Lower leg skin (tissue), 4 donors: ENCODE results near the gene CD7. TPM values are rescaled to one million over a fixed set of nuclear protein-coding genes. Genes with fewer than 3 reads are reported as not detected.

ENCODE experiments used
- DNase-seq, 2 donors: peaks; one replicate each; pipeline ENCODE4 v3.0.0-alpha.2; 2019; ENCODE audit warnings: low spot score in 2 of 2
- H3K4me3 ChIP-seq: fragments of 200-600 bp; sonication (generic); 2 replicates; pipeline ENCODE4 v1.5.1; 2017; ENCODE audit warnings: mild to moderate bottlenecking, low read depth; ENCODE audit not compliant: poor library complexity, severe bottlenecking
- POLR2A ChIP-seq, 2 donors: fragments of 450-650 bp; IDR thresholded peaks; one replicate each; pipeline ENCODE4 v1.6.1; 2016 to 2017; ENCODE audit warnings: antibody characterized with exemption in 2 of 2, mild to moderate bottlenecking in 1 of 2, moderate library complexity in 1 of 2
- WGBS, 2 donors: methylation state at CpG; one replicate each; pipeline ENCODE4 v1.1.5; 2018; 5-methylcytosine and 5-hydroxymethylcytosine counted together
- intact Hi-C: fragments of 100-400 bp; cut with DNase I; formaldehyde crosslinking; loops from one replicate; pipeline ENCODE4 v1.15.0; 2023; ENCODE audit warnings: low total_unique reads
- total RNA-seq, 4 donors: library from RNA; depleted of rRNA; stranded (reverse); fragments of >200 nt; gene quantifications; one replicate each; pipeline ENCODE4 v1.1.0, GENCODE V29; 2016
- TF ChIP-seq, protein P1 (sequence below), 3 donors: fragments of 450-650 bp; IDR thresholded peaks; one replicate each; pipeline ENCODE4 v1.5.1; 2016; ENCODE audit warnings: antibody characterized with exemption in 3 of 3, mild to moderate bottlenecking in 3 of 3, moderate library complexity in 2 of 3

CD7 gene
- total RNA-seq, 4 donors from 2014 or later: 0.45 to 0.99 TPM; not detected in 2

GRCh38 chr17:82269882-82270500 is 47.4 kb downstream of the CD7 start:
- 74% methylated on average over 13 of the region's 13 CpGs for WGBS, 2 donors
- TF ChIP-seq, protein P1, sequence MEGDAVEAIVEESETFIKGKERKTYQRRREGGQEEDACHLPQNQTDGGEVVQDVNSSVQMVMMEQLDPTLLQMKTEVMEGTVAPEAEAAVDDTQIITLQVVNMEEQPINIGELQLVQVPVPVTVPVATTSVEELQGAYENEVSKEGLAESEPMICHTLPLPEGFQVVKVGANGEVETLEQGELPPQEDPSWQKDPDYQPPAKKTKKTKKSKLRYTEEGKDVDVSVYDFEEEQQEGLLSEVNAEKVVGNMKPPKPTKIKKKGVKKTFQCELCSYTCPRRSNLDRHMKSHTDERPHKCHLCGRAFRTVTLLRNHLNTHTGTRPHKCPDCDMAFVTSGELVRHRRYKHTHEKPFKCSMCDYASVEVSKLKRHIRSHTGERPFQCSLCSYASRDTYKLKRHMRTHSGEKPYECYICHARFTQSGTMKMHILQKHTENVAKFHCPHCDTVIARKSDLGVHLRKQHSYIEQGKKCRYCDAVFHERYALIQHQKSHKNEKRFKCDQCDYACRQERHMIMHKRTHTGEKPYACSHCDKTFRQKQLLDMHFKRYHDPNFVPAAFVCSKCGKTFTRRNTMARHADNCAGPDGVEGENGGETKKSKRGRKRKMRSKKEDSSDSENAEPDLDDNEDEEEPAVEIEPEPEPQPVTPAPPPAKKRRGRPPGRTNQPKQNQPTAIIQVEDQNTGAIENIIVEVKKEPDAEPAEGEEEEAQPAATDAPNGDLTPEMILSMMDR (IDR thresholded peaks at IDR 0.05): no peak
- no peak for TF ChIP-seq POLR2A (IDR thresholded peaks at IDR 0.05)
- H3K4me3 ChIP-seq: no peak overlapping the region
- DNase-seq: no peak
- intact Hi-C loops: loop anchor here (5.0 kb wide), 1 partner anchor 1823 kb away; no protein-coding TSS in a partner anchor

GRCh38 chr17:82269138-82269881 is 48.1 kb downstream of the CD7 start:
- 70 to 75% methylated on average over 10 of the region's 10 CpGs for WGBS, 2 donors
- H3K4me3 ChIP-seq: no peak overlapping the region
- no peak for TF ChIP-seq POLR2A (IDR thresholded peaks at IDR 0.05)
- TF ChIP-seq, protein P1 (IDR thresholded peaks at IDR 0.05): no peak
- intact Hi-C loops: loop anchor here (5.0 kb wide), 1 partner anchor 1822 kb away; no protein-coding TSS in a partner anchor
- no peak for DNase-seq

DNA sequence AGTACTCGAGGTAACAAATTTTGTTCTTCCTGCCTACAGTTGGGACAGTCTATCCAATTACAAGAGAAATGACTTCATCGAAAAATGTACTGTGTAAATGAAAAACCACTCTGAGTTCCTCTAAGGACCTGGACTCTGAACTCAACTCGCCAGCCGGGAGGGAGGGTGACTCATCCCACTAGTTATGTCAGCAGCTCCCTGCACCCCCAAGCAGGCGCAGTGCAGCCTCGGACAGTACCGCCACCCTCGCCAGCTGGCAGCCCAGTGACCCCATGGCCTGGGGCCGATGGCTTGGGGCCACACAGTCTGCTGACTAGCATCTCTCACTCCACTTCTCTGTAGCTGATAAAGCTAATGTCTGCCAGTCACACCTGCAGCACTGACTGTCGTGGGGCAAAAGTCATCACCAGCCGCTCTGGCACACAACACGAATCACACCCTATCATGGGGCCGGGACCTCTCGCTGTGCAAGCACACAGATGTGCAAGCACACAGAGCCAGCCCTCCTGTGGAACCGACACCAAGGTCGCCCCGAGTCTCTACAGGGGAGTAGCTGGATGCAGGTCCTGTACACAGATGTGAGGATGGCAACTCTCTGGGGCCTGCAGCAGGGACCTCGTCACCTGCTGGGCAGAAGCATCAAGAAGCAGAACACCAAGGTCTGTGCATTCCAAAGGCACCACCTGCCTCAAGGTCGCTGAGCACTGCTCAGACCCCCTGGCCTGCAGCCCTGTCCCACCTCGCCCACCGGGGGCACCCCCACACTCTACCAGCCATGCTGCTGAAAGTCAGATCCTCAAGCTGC is 49.6 kb downstream of the CD7 start:
- intact Hi-C loops: loop anchor here (5.0 kb wide), 1 partner anchor 1820 kb away; no protein-coding TSS in a partner anchor
- TF ChIP-seq POLR2A (IDR thresholded peaks at IDR 0.05): no peak
- TF ChIP-seq, protein P1 (IDR thresholded peaks at IDR 0.05): no peak
- H3K4me3 ChIP-seq: no peak overlapping the region
- 16 to 22% methylated on average over 18 to 20 of the region's 21 CpGs for WGBS, 2 donors
- DNase-seq: peak; percentile 90 to 98

DNA sequence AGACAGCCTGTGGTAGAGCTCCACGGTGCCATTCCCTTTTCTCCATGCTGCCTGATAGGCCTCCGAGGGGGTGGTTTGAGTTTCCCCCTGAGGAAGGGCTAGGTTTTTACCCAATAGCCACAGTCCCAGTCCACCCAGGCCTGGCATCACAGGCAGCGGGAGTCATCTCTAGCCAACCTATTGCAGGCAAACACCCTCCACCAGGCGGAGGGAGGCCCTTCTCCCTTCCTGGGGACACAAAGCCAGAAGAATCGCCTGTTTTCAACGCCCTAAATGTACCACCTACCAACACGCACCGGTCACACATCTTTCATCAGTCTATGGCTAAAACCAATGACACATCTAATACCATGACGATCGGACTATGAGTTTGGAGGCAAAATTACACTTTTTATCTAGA is 51.3 kb downstream of the CD7 start:
- WGBS, 2 donors: 89 to 92% methylated on average over 10 of the region's 10 CpGs

More for the DNA sequence above, 51.3 kb downstream of the CD7 start:
- no peak for DNase-seq
- no peak for TF ChIP-seq POLR2A (IDR thresholded peaks at IDR 0.05)
- TF ChIP-seq, protein P1 (IDR thresholded peaks at IDR 0.05): no peak
- no peak overlapping the region for H3K4me3 ChIP-seq
- intact Hi-C loops: loop anchor here (5.0 kb wide), 1 partner anchor 1819 kb away; no protein-coding TSS in a partner anchor

Other genes with a start within 250 kb of the CD7 start
- 100 to 1,000 TPM; 141 to 424 (median 233) TPM for gene FASN, start 219.4 kb downstream of the CD7 start, total RNA-seq
- gene CCDC57, start 104.8 kb downstream of the CD7 start, total RNA-seq: 10 to 100 TPM; 16.0 to 33.5 (median 31.5) TPM
- gene SLC16A3, start 88.6 kb downstream of the CD7 start, total RNA-seq: 10 to 100 TPM; 10.0 to 18.5 (median 15.2) TPM
- 10 to 100 TPM; 46.0 to 88.4 (median 56.4) TPM for gene CSNK1D, start 43.9 kb downstream of the CD7 start, total RNA-seq
- gene SECTM1, start 16.2 kb upstream of the CD7 start, total RNA-seq: 10 to 100 TPM; 12.4 to 16.3 (median 14.5) TPM
- not detected for gene TEX19, start 41.6 kb upstream of the CD7 start, total RNA-seq
- gene UTS2R, start 54.2 kb upstream of the CD7 start, total RNA-seq: not detected
- gene HEXD, start 100.7 kb upstream of the CD7 start, total RNA-seq: 10 to 100 TPM; 30.0 to 47.1 (median 39.3) TPM
- 10 to 100 TPM; 13.0 to 28.7 (median 23.2) TPM for gene OGFOD3, start 101.0 kb upstream of the CD7 start, total RNA-seq
- gene CYBC1, start 133.1 kb upstream of the CD7 start, total RNA-seq: 10 to 100 TPM; 32.4 to 48.8 (median 43.5) TPM
- gene NARF, start 141.1 kb upstream of the CD7 start, total RNA-seq: 10 to 100 TPM; 39.9 to 59.2 (median 44.3) TPM
- gene FOXK2, start 202.1 kb upstream of the CD7 start, total RNA-seq: 10 to 100 TPM; 40.4 to 76.7 (median 52.4) TPM